ENCODE measurements around the gene FASTKD2. TPM values are rescaled to one million over a fixed set of nuclear protein-coding genes. Genes with fewer than 3 reads are reported as not detected.
"Not testable (repeated sequence)": the region's sequence is repeated elsewhere in the genome, so short reads cannot be mapped to it uniquely, and the experiment has no call there.

The FASTKD2 gene
- polyA plus RNA-seq, 3 donors from 2014 or later: 14.2 to 19.4 (median 18.5) TPM

DNA sequence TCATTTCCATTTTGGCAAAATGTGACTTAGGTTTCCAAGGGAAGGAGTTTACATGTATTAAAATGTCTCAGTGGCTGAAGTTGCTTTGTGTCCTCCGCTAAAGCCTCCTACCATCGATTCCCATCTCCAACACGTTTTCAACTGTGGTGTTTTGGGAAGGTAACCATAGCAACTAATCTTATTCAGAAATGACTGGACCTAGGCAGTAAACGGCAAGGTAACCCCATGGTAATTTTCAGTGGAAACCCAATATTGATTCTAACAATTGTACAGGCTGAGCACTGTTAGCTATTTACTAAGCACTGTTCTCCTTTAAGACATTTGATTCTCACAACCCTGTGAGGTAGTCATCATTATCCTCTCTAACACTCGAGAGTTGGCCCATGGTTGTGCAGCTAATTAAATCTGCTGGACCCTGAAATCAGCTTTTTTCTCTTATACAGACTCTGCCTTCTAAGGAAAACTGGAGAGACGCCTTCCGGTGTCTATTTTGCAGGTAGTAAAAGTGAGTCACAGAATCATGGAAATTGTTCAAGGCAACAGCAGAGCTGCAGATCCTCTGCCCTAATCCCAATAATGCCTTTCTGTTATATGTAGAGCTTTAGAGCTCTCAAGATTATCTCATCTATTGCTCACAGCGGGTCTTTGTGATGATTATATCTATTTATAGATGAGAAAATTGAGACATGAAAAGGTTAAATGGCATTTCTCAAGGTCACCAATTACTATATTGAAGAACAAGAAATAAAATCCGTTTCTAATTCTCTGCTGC lies 36.2 kb downstream of the FASTKD2 start:
- peaks cover 0 to 2% (median 0%) of the 10 kb centered on the region in 3 donors for H3K27me3 Mint-ChIP-seq (ENCODE audit: low read depth in 3 of 3)
- H3K27ac Mint-ChIP-seq: peak overlapping the region in 1 of 6 donors; percentile 51
- H3K9me3 Mint-ChIP-seq: no peaks in the 10 kb centered on the region
- peaks cover 9 to 10% of the 10 kb centered on the region in 2 donors for H3K4me1 Mint-ChIP-seq
- DNase-seq: no peak
- no peak overlapping the region for H3K4me3 Mint-ChIP-seq
- H3K36me3 Mint-ChIP-seq: peaks cover 0 to 4% (median 0%) of the 10 kb centered on the region in 3 donors

DNA sequence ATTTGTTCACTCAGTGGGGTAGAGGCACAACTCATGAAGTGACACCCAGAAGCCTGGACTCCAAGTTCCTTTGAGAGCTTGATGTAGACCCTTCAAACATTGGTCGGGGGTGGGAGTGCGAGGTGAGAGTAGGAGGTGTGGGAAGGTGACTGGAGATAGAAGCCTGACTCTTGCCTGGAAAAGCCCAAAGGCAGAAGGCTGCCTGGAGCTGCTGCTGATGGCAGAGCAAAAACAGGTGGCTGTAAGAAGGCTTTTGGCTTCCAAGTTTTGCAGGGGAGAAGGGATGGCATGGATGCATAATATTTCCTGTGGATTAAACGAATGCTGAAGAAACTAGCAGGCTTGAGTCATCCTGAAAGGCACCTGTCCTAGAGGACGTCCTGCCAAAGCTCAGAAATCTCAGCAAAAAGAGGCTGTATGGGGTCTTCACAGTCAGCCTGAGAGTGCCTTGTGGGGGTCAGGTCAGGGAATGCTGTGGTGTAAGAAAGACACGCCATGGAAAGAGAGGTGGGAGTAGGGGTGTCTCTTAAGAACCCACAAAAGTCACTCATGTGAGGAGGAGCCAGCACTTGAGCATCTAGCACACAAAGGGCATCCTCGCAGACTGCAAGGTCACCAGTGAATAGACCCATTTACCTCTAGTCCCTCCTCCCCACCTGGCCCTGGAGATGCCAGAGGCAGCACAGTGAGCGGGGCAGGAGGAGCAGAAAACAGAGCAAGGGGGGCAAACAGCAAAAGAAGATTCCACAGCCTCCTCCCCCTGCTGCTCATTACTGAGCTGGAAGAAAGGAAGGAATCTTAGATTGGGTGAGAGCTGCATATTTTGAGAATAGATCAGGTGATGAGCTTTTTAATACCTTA lies 37.5 kb downstream of the FASTKD2 start:
- Mint-ChIP-seq H3K4me1 (peaks cover 9 to 10% of the 10 kb centered on the region in 2 donors), H3K27me3 (ENCODE audit: low read depth in 3 of 3) (peaks cover 0 to 2% (median 0%) of the 10 kb centered on the region in 3 donors), H3K4me3 (no peak overlapping the region), H3K27ac (no peak overlapping the region), H3K9me3 (no peaks in the 10 kb centered on the region), H3K36me3 (peaks cover 0 to 4% (median 0%) of the 10 kb centered on the region in 3 donors)
- no peak for DNase-seq

DNA sequence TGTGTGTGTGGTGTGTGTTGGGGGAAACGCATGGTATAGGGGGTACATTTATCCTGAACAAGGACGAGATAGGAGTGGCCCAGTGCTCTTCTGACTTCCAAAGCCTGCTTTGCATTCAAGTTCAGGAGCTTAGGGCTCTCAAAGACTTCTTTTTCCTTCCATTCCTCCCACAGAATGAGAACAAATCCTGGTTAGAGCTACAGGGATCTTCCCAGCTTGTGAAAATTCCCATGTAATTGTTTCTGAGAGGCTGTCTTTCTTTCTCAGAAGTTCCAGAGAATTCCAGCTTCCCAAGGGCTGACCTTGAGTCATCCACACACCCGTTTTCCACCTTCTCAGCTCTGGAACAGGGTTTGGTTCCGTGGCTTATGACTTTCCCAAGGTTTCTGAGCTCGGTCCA lies 38.9 kb downstream of the FASTKD2 start:
- peaks cover 0 to 4% (median 0%) of the 10 kb centered on the region in 3 donors for H3K36me3 Mint-ChIP-seq
- H3K27me3 Mint-ChIP-seq (ENCODE audit: low read depth in 3 of 3): no peaks in the 10 kb centered on the region
- H3K27ac Mint-ChIP-seq: no peak overlapping the region
- H3K4me3 Mint-ChIP-seq: no peak overlapping the region
- H3K9me3 Mint-ChIP-seq: no peaks in the 10 kb centered on the region
- no peak for DNase-seq
- H3K4me1 Mint-ChIP-seq: peaks cover 7 to 9% of the 10 kb centered on the region in 2 donors

DNA sequence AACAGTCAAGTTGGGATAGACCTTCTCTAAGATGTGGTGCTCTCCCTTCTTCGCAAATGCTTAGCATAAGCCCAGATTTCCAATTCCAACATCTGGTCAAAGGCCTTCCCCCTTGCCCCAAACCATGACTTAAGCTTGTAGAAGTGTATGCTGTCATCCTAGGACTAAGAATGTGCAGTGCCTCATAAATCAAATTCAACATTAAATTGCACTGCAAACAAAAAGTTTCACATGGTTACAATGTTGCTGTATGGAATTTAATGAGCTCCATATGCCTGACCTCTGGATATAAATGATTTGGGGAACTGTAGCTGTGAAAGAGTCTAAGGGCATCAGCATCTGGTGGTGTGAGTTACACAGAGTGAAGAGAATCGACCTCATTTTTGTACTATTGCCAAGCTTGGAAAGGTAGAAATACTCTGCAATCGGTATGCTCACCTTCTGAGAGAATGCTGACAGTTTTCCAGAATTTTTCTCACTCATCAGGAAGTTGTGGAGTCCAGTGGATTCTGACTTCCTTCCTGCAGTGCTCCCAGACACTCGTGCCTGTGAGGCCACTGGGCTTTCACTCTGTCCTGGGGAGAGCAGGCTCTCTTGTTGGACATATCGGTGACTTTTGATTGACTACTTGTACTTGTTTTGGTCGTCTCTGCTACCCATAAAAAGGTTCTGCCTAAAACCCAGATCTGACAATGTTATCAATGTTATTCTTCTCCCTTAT lies 40.6 kb downstream of the FASTKD2 start:
- no peaks in the 10 kb centered on the region for H3K4me1 Mint-ChIP-seq
- H3K4me3 Mint-ChIP-seq: no peak overlapping the region
- no peaks in the 10 kb centered on the region for H3K27me3 Mint-ChIP-seq (ENCODE audit: low read depth in 3 of 3)
- no peak for DNase-seq
- H3K27ac Mint-ChIP-seq: no peak overlapping the region
- H3K36me3 Mint-ChIP-seq: no peaks in the 10 kb centered on the region
- H3K9me3 Mint-ChIP-seq: no peaks in the 10 kb centered on the region

DNA sequence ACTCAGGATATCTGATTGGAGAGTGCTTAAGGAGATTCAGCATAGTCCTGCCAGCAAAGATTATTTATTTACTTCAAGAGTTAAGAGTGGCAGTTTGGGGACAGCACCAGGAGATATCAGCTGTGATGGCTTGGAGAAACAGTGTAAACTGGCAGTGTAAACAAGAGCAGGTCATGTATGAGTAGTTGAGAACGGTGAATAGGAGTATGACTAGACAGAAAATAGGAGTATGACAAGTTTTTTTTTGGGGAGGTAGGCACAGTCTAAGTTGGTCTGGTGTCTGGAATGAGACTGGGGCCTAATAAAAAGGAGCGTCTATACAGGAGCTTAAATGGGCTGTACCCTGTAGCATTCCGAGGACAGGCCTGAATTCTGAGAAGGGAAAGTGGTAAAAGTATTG lies 42.2 kb downstream of the FASTKD2 start:
- not testable (repeated sequence) for H3K36me3 Mint-ChIP-seq; H3K4me3 Mint-ChIP-seq; H3K27ac Mint-ChIP-seq; H3K4me1 Mint-ChIP-seq; H3K9me3 Mint-ChIP-seq; H3K27me3 Mint-ChIP-seq (ENCODE audit: low read depth in 3 of 3); DNase-seq

DNA sequence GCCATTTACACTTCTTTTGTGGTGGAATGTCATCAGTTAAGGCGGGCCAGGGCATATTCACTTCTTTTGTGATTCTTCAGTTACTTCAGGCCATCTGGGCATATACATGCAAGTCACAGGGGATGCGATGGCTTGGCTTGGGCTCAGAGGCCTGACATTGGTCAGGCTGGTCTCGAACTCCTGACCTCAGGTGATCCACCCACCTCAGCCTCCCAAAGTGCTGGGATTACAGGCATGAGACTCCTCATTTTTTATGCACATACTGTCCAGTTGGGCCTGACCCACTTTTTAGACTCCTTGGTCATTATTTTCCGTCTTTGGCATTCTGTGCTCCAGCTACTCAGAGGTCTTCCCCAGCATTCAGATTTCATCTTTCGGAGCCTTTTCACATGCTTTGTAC lies 47.1 kb downstream of the FASTKD2 start:
- not testable (repeated sequence) for H3K9me3 Mint-ChIP-seq; H3K4me3 Mint-ChIP-seq; H3K4me1 Mint-ChIP-seq; H3K27ac Mint-ChIP-seq; H3K27me3 Mint-ChIP-seq (ENCODE audit: low read depth in 3 of 3); DNase-seq; H3K36me3 Mint-ChIP-seq

DNA sequence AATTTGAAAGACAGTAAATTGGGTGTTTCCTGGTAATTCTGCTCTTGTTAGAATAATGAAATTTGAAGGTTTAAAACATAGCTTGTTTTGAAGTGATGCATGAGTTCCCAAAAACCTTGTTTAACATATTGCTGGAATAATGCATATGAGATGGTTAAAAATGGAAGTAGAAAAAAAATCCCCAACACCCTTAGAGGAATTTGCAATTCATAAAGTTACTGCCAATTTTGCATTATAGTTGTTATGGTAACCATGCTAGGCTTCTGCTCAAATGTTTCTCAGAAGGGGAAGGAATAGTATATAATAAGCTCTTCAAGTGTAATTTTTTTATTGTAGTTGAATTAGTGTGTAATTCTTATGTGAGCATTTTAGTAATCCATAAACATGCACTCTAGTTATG lies 49.1 kb downstream of the FASTKD2 start:
- H3K9me3 Mint-ChIP-seq: no peaks in the 10 kb centered on the region
- H3K4me3 Mint-ChIP-seq: no peak overlapping the region
- H3K4me1 Mint-ChIP-seq: no peaks in the 10 kb centered on the region
- peaks cover 0 to 4% (median 2%) of the 10 kb centered on the region in 3 donors for H3K27me3 Mint-ChIP-seq (ENCODE audit: low read depth in 3 of 3)
- no peak for DNase-seq
- peaks cover 0 to 3% (median 0%) of the 10 kb centered on the region in 3 donors for H3K36me3 Mint-ChIP-seq
- no peak overlapping the region for H3K27ac Mint-ChIP-seq

DNA sequence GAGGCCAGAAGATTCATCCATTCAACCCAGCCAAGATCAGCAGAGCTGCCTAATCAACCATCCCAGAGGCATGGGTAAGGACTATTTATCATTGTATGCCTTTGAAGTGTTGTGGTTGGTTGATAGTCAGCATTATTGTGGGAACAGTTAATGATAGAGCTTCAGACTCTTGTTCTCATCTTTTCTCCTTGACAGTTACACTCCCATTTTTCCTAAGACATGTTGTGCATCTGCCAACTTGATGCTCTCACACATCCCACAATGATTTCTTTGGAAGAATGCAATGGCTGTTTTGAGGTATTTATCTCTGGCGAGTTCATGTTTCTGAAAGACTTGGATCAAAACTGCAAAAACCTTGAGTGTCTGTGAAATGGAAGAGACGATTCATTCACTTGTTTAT lies 55.4 kb downstream of the FASTKD2 start:
- H3K36me3 Mint-ChIP-seq: peaks cover 0 to 3% (median 0%) of the 10 kb centered on the region in 3 donors
- no peaks in the 10 kb centered on the region for H3K9me3 Mint-ChIP-seq
- H3K27me3 Mint-ChIP-seq (ENCODE audit: low read depth in 3 of 3): peaks cover 1 to 2% (median 2%) of the 10 kb centered on the region in 3 donors
- DNase-seq: no peak
- H3K4me1 Mint-ChIP-seq: no peaks in the 10 kb centered on the region
- H3K27ac Mint-ChIP-seq: no peak overlapping the region
- H3K4me3 Mint-ChIP-seq: no peak overlapping the region

DNA sequence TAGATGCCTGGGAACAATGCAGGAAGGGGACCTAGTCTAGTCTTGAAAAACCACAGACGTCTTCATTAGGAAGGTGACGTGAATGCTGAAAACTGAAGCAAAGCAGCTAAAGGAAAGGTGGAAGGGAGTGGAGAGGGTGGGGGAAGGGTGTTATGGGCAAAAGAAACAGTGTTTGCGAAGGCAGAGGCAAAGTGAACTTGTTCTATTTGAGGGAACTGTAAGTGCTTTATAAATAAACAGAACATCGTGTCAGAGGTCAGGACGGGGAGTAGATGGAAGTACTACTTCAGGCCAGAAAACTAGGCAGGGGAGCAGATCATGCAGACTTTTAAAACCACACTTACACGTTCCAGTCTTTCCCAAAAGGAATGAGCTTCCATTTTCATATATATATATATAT lies 57.8 kb downstream of the FASTKD2 start:
- DNase-seq: no peak
- H3K4me1 Mint-ChIP-seq: no peaks in the 10 kb centered on the region
- no peaks in the 10 kb centered on the region for H3K36me3 Mint-ChIP-seq
- no peaks in the 10 kb centered on the region for H3K9me3 Mint-ChIP-seq
- peaks cover under 1 to 2% (median 1%) of the 10 kb centered on the region in 3 donors for H3K27me3 Mint-ChIP-seq (ENCODE audit: low read depth in 3 of 3)
- H3K27ac Mint-ChIP-seq: no peak overlapping the region
- H3K4me3 Mint-ChIP-seq: no peak overlapping the region

DNA sequence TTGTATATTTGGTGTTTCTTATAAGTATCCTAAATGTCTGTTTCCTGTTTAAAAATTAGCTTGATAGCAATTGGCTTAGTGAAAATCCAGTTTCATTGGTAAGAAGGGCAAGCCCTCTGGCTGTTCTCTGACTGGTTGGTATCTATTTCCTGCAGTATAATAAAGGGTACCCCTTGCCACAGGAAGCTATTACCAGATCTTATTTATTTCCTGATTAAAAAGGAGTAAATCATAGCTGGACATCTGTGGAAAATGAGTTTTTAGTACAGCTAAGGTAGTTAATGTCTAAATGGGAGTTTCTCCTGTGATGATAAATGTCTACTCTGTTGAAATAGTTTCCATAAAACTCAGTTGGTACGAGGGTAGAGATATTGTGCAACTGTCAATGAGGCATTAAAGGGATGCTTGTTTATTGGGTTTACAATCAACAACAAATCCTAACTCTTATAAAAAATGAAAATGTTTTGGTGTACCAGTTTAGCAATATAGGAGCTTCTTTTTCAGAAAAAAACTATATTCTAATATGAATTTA lies 58.7 kb downstream of the FASTKD2 start:
- no peaks in the 10 kb centered on the region for H3K9me3 Mint-ChIP-seq
- H3K36me3 Mint-ChIP-seq: no peaks in the 10 kb centered on the region
- peaks cover 1 to 2% (median 2%) of the 10 kb centered on the region in 3 donors for H3K27me3 Mint-ChIP-seq (ENCODE audit: low read depth in 3 of 3)
- no peak overlapping the region for H3K27ac Mint-ChIP-seq
- DNase-seq: no peak
- no peaks in the 10 kb centered on the region for H3K4me1 Mint-ChIP-seq
- no peak overlapping the region for H3K4me3 Mint-ChIP-seq

DNA sequence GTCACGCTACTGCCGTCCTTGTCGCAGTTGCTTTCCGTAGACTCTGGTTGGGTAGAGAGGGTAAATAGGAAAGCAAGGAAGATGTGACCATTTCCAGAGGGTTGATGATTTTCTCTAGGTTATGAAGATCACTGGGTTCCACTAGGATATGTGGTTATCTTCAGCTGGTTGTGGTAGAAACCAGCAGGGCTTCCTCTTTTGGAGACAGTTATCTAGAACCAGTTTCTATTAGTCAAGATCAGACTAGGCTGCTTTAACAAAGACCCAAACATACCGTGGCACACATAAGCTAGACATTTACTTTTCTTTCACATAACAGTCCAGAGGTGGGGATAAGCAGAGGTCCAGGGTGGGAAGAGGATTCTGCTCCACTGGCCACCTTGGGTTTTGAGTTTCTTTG lies 59.6 kb downstream of the FASTKD2 start:
- Mint-ChIP-seq H3K4me1 (no peaks in the 10 kb centered on the region), H3K36me3 (no peaks in the 10 kb centered on the region), H3K4me3 (no peak overlapping the region), H3K27ac (no peak overlapping the region), H3K9me3 (no peaks in the 10 kb centered on the region), H3K27me3 (ENCODE audit: low read depth in 3 of 3) (peaks cover 0 to 2% (median 1%) of the 10 kb centered on the region in 3 donors)
- DNase-seq: no peak

DNA sequence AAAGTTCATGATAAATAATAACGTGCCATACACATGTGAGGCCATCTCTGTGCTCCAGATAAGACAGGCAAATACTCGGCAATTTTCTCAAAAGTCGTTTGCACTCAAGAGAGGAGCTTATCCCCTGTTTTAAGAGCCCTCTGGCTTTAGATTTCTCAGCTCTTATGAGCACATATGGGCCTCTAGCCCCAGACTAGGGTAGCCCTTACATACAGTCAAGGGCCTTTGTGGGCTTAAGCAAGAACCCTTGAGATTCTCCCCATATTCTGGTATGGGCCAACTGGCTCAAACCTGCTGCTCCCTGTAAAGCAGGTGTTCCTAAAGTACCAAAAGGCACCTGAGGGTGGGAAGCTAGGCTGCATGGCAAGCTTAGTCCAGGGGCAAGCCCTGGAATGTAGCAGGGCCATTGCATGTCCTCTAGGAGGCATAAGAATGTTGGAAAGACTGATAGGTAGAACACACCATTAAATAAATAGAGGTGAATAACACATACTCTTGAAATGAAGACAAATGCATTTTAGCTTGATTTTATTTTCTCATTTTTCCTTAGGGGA lies 66.1 kb downstream of the FASTKD2 start:
- no peaks in the 10 kb centered on the region for H3K36me3 Mint-ChIP-seq
- no peak overlapping the region for H3K4me3 Mint-ChIP-seq
- DNase-seq: no peak
- H3K9me3 Mint-ChIP-seq: peaks cover 0 to 4% (median 0%) of the 10 kb centered on the region in 6 donors
- H3K27me3 Mint-ChIP-seq (ENCODE audit: low read depth in 3 of 3): peaks cover 0 to 6% (median 0%) of the 10 kb centered on the region in 3 donors
- H3K27ac Mint-ChIP-seq: no peak overlapping the region
- H3K4me1 Mint-ChIP-seq: no peaks in the 10 kb centered on the region

DNA sequence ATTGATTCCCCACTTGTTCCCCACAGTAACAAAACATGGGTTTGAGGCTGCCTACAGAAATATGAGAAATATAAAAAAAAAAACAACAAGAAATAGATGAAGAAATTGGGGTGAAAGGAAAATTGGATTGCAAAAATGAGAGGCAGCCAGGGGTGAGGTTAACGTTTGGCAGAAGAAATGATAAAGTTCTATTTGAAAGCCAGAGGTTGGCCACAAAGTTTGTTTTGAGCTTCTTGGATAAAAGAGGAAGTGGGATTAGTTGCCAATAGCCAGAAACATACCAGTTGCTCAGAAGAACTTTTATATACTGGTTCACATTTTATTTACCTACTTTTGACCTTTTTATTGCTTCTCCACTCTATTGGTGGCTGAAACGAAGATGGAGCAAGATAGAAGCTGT lies 67.5 kb downstream of the FASTKD2 start:
- peaks cover 0 to 6% (median 0%) of the 10 kb centered on the region in 3 donors for H3K27me3 Mint-ChIP-seq (ENCODE audit: low read depth in 3 of 3)
- DNase-seq: no peak
- H3K27ac Mint-ChIP-seq: no peak overlapping the region
- peaks cover 0 to 4% (median 0%) of the 10 kb centered on the region in 6 donors for H3K9me3 Mint-ChIP-seq
- no peaks in the 10 kb centered on the region for H3K36me3 Mint-ChIP-seq
- H3K4me1 Mint-ChIP-seq: no peaks in the 10 kb centered on the region
- H3K4me3 Mint-ChIP-seq: no peak overlapping the region

Measured in immature natural killer cell (primary cell).